ENCODE data around the gene CDC34.
A peak's percentile ranks its signal among the peaks of the same experiment; 100 is the strongest.

Gene CDC34

GRCh38 chr19:566844-567243, 35.3 kb downstream of the CDC34 start:
- Mint-ChIP-seq H3K27me3 (no peaks in the 10 kb centered on the region), H3K9me3 (ENCODE audit: low read depth) (no peaks in the 10 kb centered on the region), H3K4me1 (ENCODE audit: low read depth) (peaks cover 12% of the 10 kb centered on the region), H3K4me3 (no peak overlapping the region), H3K36me3 (no peaks in the 10 kb centered on the region), H3K27ac (no peak overlapping the region)

GRCh38 chr19:567296-567900, 35.8 kb downstream of the CDC34 start:
- Mint-ChIP-seq H3K4me1 (ENCODE audit: low read depth) (peaks cover 13% of the 10 kb centered on the region), H3K27ac (no peak overlapping the region), H3K36me3 (no peaks in the 10 kb centered on the region), H3K27me3 (no peaks in the 10 kb centered on the region), H3K9me3 (ENCODE audit: low read depth) (no peaks in the 10 kb centered on the region), H3K4me3 (no peak overlapping the region)

GRCh38 chr19:570251-570686, 38.7 kb downstream of the CDC34 start:
- H3K27me3 Mint-ChIP-seq, result no peaks in the 10 kb centered on the region
- no peaks in the 10 kb centered on the region for H3K36me3 Mint-ChIP-seq
- no peaks in the 10 kb centered on the region for H3K9me3 Mint-ChIP-seq (ENCODE audit: low read depth)
- peaks cover 27% of the 10 kb centered on the region for H3K4me1 Mint-ChIP-seq (ENCODE audit: low read depth)
- no peak overlapping the region for H3K27ac Mint-ChIP-seq
- no peak overlapping the region for H3K4me3 Mint-ChIP-seq

GRCh38 chr19:570937-571565, 39.5 kb downstream of the CDC34 start:
- Mint-ChIP-seq H3K27ac (peak overlapping the region; percentile 93), H3K4me3 (peak overlapping the region; percentile 95), H3K4me1 (ENCODE audit: low read depth) (peaks cover 27% of the 10 kb centered on the region), H3K9me3 (ENCODE audit: low read depth) (no peaks in the 10 kb centered on the region), H3K27me3 (no peaks in the 10 kb centered on the region), H3K36me3 (no peaks in the 10 kb centered on the region)

GRCh38 chr19:571566-571974, 40.0 kb downstream of the CDC34 start:
- Mint-ChIP-seq H3K27me3 (no peaks in the 10 kb centered on the region), H3K36me3 (no peaks in the 10 kb centered on the region), H3K4me3 (peak overlapping the region; percentile 95), H3K4me1 (ENCODE audit: low read depth) (peaks cover 30% of the 10 kb centered on the region), H3K27ac (peak overlapping the region; percentile 93), H3K9me3 (ENCODE audit: low read depth) (no peaks in the 10 kb centered on the region)

GRCh38 chr19:572140-572742, 40.7 kb downstream of the CDC34 start, which contains the start of gene BSG:
Gene BSG, plus strand, starts transcription at chr19:572596. Its CDS starts 39 bp downstream, at chr19:572635.
- peaks cover 33% of the 10 kb centered on the region for H3K4me1 Mint-ChIP-seq (ENCODE audit: low read depth)
- H3K4me3 Mint-ChIP-seq, result peak within 1 kb of the TSS; percentile 95
- no peaks in the 10 kb centered on the region for H3K36me3 Mint-ChIP-seq
- H3K27ac Mint-ChIP-seq, result peak within 1 kb of the TSS; percentile 93
- no peaks in the 10 kb centered on the region for H3K9me3 Mint-ChIP-seq (ENCODE audit: low read depth)
- H3K27me3 Mint-ChIP-seq, result no peaks in the 10 kb centered on the region

- H3K4me1 Mint-ChIP-seq (ENCODE audit: low read depth), result peaks cover 33% of the 10 kb centered on the region
- no peaks in the 10 kb centered on the region for H3K27me3 Mint-ChIP-seq
- peak overlapping the region; percentile 89 for H3K4me3 Mint-ChIP-seq
Measured at GRCh38 chr19:572743-573518, 41.4 kb downstream of the CDC34 start.

GRCh38 chr19:573519-573825, 41.9 kb downstream of the CDC34 start:
- Mint-ChIP-seq H3K36me3 (no peaks in the 10 kb centered on the region), H3K27ac (peak overlapping the region; percentile 58), H3K9me3 (ENCODE audit: low read depth) (no peaks in the 10 kb centered on the region), H3K4me1 (ENCODE audit: low read depth) (peaks cover 33% of the 10 kb centered on the region), H3K27me3 (no peaks in the 10 kb centered on the region), H3K4me3 (peak overlapping the region; percentile 88)

More at GRCh38 chr19:572743-573518, 41.4 kb downstream of the CDC34 start:
- Mint-ChIP-seq H3K9me3 (ENCODE audit: low read depth) (no peaks in the 10 kb centered on the region), H3K36me3 (no peaks in the 10 kb centered on the region), H3K27ac (peak overlapping the region; percentile 58)

- Mint-ChIP-seq H3K36me3 (no peaks in the 10 kb centered on the region), H3K4me3 (peak overlapping the region; percentile 88), H3K27ac (no peak overlapping the region), H3K27me3 (no peaks in the 10 kb centered on the region), H3K4me1 (ENCODE audit: low read depth) (peaks cover 29% of the 10 kb centered on the region), H3K9me3 (ENCODE audit: low read depth) (no peaks in the 10 kb centered on the region)
Measured at GRCh38 chr19:574658-575526, 43.3 kb downstream of the CDC34 start.

- H3K9me3 Mint-ChIP-seq (ENCODE audit: low read depth), result no peaks in the 10 kb centered on the region
- H3K4me1 Mint-ChIP-seq (ENCODE audit: low read depth), result peaks cover 28% of the 10 kb centered on the region
- H3K27me3 Mint-ChIP-seq, result no peaks in the 10 kb centered on the region
- no peak overlapping the region for H3K27ac Mint-ChIP-seq
- no peaks in the 10 kb centered on the region for H3K36me3 Mint-ChIP-seq
- peak overlapping the region; percentile 88 for H3K4me3 Mint-ChIP-seq
Measured at GRCh38 chr19:575527-576506, 44.3 kb downstream of the CDC34 start.

- no peaks in the 10 kb centered on the region for H3K27me3 Mint-ChIP-seq
- H3K4me1 Mint-ChIP-seq (ENCODE audit: low read depth), result peaks cover 21% of the 10 kb centered on the region
- H3K36me3 Mint-ChIP-seq, result no peaks in the 10 kb centered on the region
- H3K27ac Mint-ChIP-seq, result no peak overlapping the region
- no peaks in the 10 kb centered on the region for H3K9me3 Mint-ChIP-seq (ENCODE audit: low read depth)
- no peak overlapping the region for H3K4me3 Mint-ChIP-seq
Measured at GRCh38 chr19:576768-577438, 45.3 kb downstream of the CDC34 start.

- Mint-ChIP-seq H3K27me3 (no peaks in the 10 kb centered on the region), H3K4me3 (no peak overlapping the region), H3K27ac (no peak overlapping the region), H3K9me3 (ENCODE audit: low read depth) (no peaks in the 10 kb centered on the region), H3K36me3 (no peaks in the 10 kb centered on the region), H3K4me1 (ENCODE audit: low read depth) (peaks cover 19% of the 10 kb centered on the region)
Measured at GRCh38 chr19:577439-578392, 46.2 kb downstream of the CDC34 start.
